Neuronal stem cell (in vitro differentiated cells): ENCODE results near the gene DIP2C.
A peak's percentile ranks its signal among the peaks of the same experiment; 100 is the strongest.

Source experiments
- DNase-seq: peaks from one replicate; pipeline ENCODE4 v3.0.0-alpha.2; 2013; ENCODE audit warnings: low spot score
- H2AFZ ChIP-seq: one replicate; pipeline ENCODE4 v1.6.1; 2013; ENCODE audit warnings: mild to moderate bottlenecking, low read length, inconsistent platforms
- H2AK5ac ChIP-seq: 2 replicates; pipeline ENCODE4 v1.6.1; 2013; ENCODE audit warnings: low read depth, mild to moderate bottlenecking, inconsistent platforms, low read length, moderate library complexity, mixed read lengths
- H2BK120ac ChIP-seq: 2 replicates; pipeline ENCODE4 v1.6.1; 2013; ENCODE audit warnings: low read depth, mild to moderate bottlenecking, inconsistent platforms, low read length, moderate library complexity, mixed read lengths
- H2BK12ac ChIP-seq: one replicate; pipeline ENCODE4 v1.6.1; 2013; ENCODE audit warnings: low read length, inconsistent platforms
- H2BK15ac ChIP-seq: 2 replicates; pipeline ENCODE4 v1.6.1; 2013; ENCODE audit warnings: mild to moderate bottlenecking, low read length, inconsistent platforms, mixed read lengths
- H2BK5ac ChIP-seq: one replicate; pipeline ENCODE4 v1.6.1; 2013; ENCODE audit warnings: inconsistent platforms, mild to moderate bottlenecking, low read length, moderate library complexity
- H3K14ac ChIP-seq: one replicate; pipeline ENCODE4 v1.6.1; 2013; ENCODE audit warnings: low read length, inconsistent platforms
- H3K18ac ChIP-seq: 2 replicates; pipeline ENCODE4 v1.6.1; 2013; ENCODE audit warnings: low read length, inconsistent platforms
- H3K23ac ChIP-seq: 2 replicates; pipeline ENCODE4 v1.6.1; 2013; ENCODE audit warnings: low read depth, mild to moderate bottlenecking, mixed read lengths, low read length, inconsistent platforms; ENCODE audit not compliant: poor library complexity
- H3K27ac ChIP-seq: replicated peaks from 3 replicates; pipeline ENCODE4 v1.5.1; 2013; ENCODE audit warnings: low read length, inconsistent platforms
- H3K27me3 ChIP-seq, 3 experiments: 2 replicates each; pipeline ENCODE4 v1.6.1; 2013; ENCODE audit warnings: low read length in 3 of 3, mild to moderate bottlenecking in 2 of 3, inconsistent platforms in 1 of 3, low read depth in 1 of 3, mixed read lengths in 1 of 3, moderate library complexity in 1 of 3; ENCODE audit not compliant: control insufficient read depth in 3 of 3, insufficient read depth in 3 of 3
- H3K36me3 ChIP-seq, 2 donors: replicated peaks in 1 of 2; 2 replicates each; pipeline ENCODE4 v1.6.1; 2013; ENCODE audit warnings: low read length in 2 of 2; ENCODE audit not compliant: control insufficient read depth in 2 of 2, insufficient read depth in 2 of 2
- H3K4ac ChIP-seq: 2 replicates; pipeline ENCODE4 v1.6.1; 2013; ENCODE audit warnings: inconsistent platforms, mild to moderate bottlenecking, low read length, moderate library complexity
- H3K4me1 ChIP-seq, 2 donors: 1 replicate in 1 of 2; 2 replicates in 1 of 2; pipeline ENCODE4 v1.6.1; 2013; ENCODE audit warnings: low read length in 2 of 2, low read depth in 1 of 2; ENCODE audit not compliant: control insufficient read depth in 2 of 2, insufficient read depth in 1 of 2
- H3K4me2 ChIP-seq: one replicate; pipeline ENCODE4 v1.6.1; 2013; ENCODE audit warnings: mild to moderate bottlenecking, low read length, inconsistent platforms; ENCODE audit not compliant: insufficient read depth, poor library complexity, severe bottlenecking
- H3K4me3 ChIP-seq, 2 donors: 2 replicates each; pipeline ENCODE4 v1.5.1; 2013; ENCODE audit warnings: low read length in 2 of 2, mild to moderate bottlenecking in 2 of 2, inconsistent platforms in 1 of 2, moderate library complexity in 1 of 2
- H3K79me1 ChIP-seq: one replicate; pipeline ENCODE4 v1.6.1; 2013; ENCODE audit warnings: low read depth, mild to moderate bottlenecking, inconsistent platforms, low read length, moderate library complexity
- H3K9ac ChIP-seq: one replicate; pipeline ENCODE4 v1.6.1; 2013; ENCODE audit warnings: mild to moderate bottlenecking, low read depth, low read length, inconsistent platforms; ENCODE audit not compliant: poor library complexity
- H3K9me3 ChIP-seq, 2 donors: replicated peaks in 1 of 2; 2 replicates each; pipeline versions ENCODE3 to v1.6.1; 2013; ENCODE audit warnings: low read length in 2 of 2, mild to moderate bottlenecking in 2 of 2, inconsistent platforms in 1 of 2, low read depth in 1 of 2, mixed read lengths in 1 of 2, moderate library complexity in 1 of 2; ENCODE audit not compliant: control insufficient read depth in 2 of 2, insufficient read depth in 1 of 2
- H4K8ac ChIP-seq: one replicate; pipeline ENCODE4 v1.6.1; 2013; ENCODE audit warnings: low read depth, mild to moderate bottlenecking, inconsistent platforms, low read length, moderate library complexity
- H4K91ac ChIP-seq: one replicate; pipeline ENCODE4 v1.6.1; 2013; ENCODE audit warnings: low read length, low read depth, mild to moderate bottlenecking, inconsistent platforms; ENCODE audit not compliant: poor library complexity
- WGBS, 2 donors: extraction: QIAGEN DNeasy Blood & Tissue Kit; methylation state at CpG; one replicate each; pipeline ENCODE4 v1.1.7; 2013; ENCODE audit warnings: missing lambda C conversion rate in 2 of 2, mixed read lengths in 1 of 2; ENCODE audit not compliant: insufficient read length in 2 of 2, insufficient replicate concordance in 1 of 2; ENCODE audit errors: extremely low coverage in 2 of 2; 5-methylcytosine and 5-hydroxymethylcytosine counted together

The DIP2C gene

DNA sequence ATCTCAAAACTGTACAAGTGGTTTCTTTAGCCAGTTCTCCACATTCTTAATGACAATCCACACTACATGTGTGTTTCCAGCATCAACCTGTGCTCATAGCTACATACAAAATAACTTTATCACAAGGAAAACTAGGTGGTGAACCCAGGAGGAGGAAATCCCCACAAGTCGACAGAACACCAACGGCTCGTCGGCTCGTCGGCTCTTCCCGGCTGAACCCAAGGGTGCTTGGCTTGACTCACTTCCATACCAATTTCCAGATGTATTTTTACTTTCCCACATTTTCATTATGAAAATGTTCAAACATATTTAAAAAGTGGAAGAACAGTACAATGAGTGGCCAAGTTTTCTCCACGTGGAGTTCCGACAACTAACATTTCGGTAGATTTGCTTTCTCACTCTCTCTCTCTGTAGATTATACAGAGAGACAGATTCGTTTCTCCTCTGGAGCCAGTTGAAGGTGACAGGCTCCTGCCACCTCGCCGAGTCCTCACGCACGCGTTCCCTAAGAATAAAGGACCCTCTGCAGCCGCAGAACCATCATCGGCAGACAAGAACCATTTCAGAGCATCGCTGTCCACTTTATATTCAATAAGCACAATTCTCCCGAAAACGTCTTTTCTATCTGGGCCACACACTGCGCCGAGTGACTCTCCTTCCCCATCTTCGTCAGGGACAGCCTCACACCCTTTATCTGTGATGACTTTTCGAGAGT lies 53.3 kb downstream of the DIP2C start:
- Histone ChIP-seq H2AK5ac (no peak overlapping the region), H3K27me3 (no peaks in the 10 kb centered on the region), H2BK15ac (no peak overlapping the region), H3K9ac (no peak overlapping the region), H4K8ac (no peak overlapping the region), H3K79me1 (peaks cover 30% of the 10 kb centered on the region), H2AFZ (no peak overlapping the region), H3K4me2 (no peak overlapping the region), H3K23ac (no peak overlapping the region), H3K14ac (no peak overlapping the region), H2BK5ac (no peak overlapping the region), H3K9me3 (peaks cover 2 to 4% of the 10 kb centered on the region in 2 donors), H3K27ac (no peak overlapping the region), H3K4me3 (no peak overlapping the region), H4K91ac (no peak overlapping the region), H2BK120ac (no peak overlapping the region), H2BK12ac (no peak overlapping the region), H3K4ac (no peak overlapping the region), H3K18ac (no peak overlapping the region), H3K36me3 (peaks cover 2 to 4% of the 10 kb centered on the region in 2 donors), H3K4me1 (peaks cover 0 to 12% of the 10 kb centered on the region in 2 donors)
- no CpG with 5 or more reads among the region's 25 CpGs for WGBS, 2 donors
- DNase-seq, result no peak

- DNase-seq, result no peak
- no CpG with 5 or more reads among the region's 25 CpGs for WGBS, 2 donors
- Histone ChIP-seq H3K79me1 (peaks cover 28% of the 10 kb centered on the region), H3K4me1 (peaks cover 0 to 14% of the 10 kb centered on the region in 2 donors), H2BK120ac (no peak overlapping the region), H3K27me3 (no peaks in the 10 kb centered on the region), H2AK5ac (no peak overlapping the region), H3K4ac (no peak overlapping the region), H3K4me2 (no peak overlapping the region), H3K23ac (no peak overlapping the region), H3K9ac (peak overlapping the region; percentile 21), H2BK15ac (peak overlapping the region; percentile 37), H2AFZ (no peak overlapping the region), H3K27ac (no peak overlapping the region), H2BK5ac (no peak overlapping the region), H3K4me3 (no peak overlapping the region), H3K36me3 (peaks cover 4 to 11% of the 10 kb centered on the region in 2 donors), H3K18ac (peak overlapping the region; percentile 71), H4K8ac (no peak overlapping the region), H3K14ac (peak overlapping the region; percentile 71), H2BK12ac (no peak overlapping the region), H4K91ac (no peak overlapping the region), H3K9me3 (peaks cover 2 to 4% of the 10 kb centered on the region in 2 donors)
Observed at GRCh38 chr10:635088-635861, 54.2 kb downstream of the DIP2C start.

GRCh38 chr10:634256-634655 lies 55.2 kb downstream of the DIP2C start:
- Histone ChIP-seq H3K4me1 (peaks cover 0 to 14% of the 10 kb centered on the region in 2 donors), H2BK12ac (no peak overlapping the region), H3K27ac (no peak overlapping the region), H3K27me3 (no peaks in the 10 kb centered on the region), H2AFZ (no peak overlapping the region), H4K8ac (no peak overlapping the region), H3K18ac (no peak overlapping the region), H2BK120ac (no peak overlapping the region), H4K91ac (no peak overlapping the region), H2BK5ac (no peak overlapping the region), H3K23ac (no peak overlapping the region), H3K4me3 (no peak overlapping the region), H3K4me2 (no peak overlapping the region), H3K9me3 (peaks cover 3 to 4% of the 10 kb centered on the region in 2 donors), H3K9ac (no peak overlapping the region), H3K4ac (no peak overlapping the region), H3K79me1 (peaks cover 29% of the 10 kb centered on the region), H2BK15ac (no peak overlapping the region), H3K36me3 (peaks cover 7 to 18% of the 10 kb centered on the region in 2 donors), H3K14ac (no peak overlapping the region), H2AK5ac (no peak overlapping the region)
- no CpG with 5 or more reads among the region's 7 CpGs for WGBS, 2 donors
- no peak for DNase-seq
